Body of pancreas (tissue), 4 donors: ENCODE measurements around the gene NIPA2. TPM values are rescaled to one million over a fixed set of nuclear protein-coding genes. Genes with fewer than 3 reads are reported as not detected.

Experiments
- ATAC-seq: fragments of 150-250 bp; one replicate; pipeline ENCODE4 v1.9.1; 2016
- DNase-seq, 4 donors: peaks; one replicate each; pipeline ENCODE4 v3.0.0-alpha.2; 2019
- H3K27ac ChIP-seq, 4 donors: fragments of 200-600 bp; sonication (generic); 1 replicate in 3 of 4; 2 replicates in 1 of 4; pipeline versions ENCODE4 v1.5.1 to v1.6.1; 2016 to 2019; ENCODE audit warnings: mild to moderate bottlenecking in 1 of 4, mixed read lengths in 1 of 4, moderate library complexity in 1 of 4
- H3K27me3 ChIP-seq, 2 donors: fragments of 200-600 bp; sonication (generic); one replicate each; pipeline ENCODE4 v1.6.0; 2016; ENCODE audit warnings: mild to moderate bottlenecking in 1 of 2
- H3K36me3 ChIP-seq, 2 donors: fragments of 200-600 bp; sonication (generic); replicated peaks in 1 of 2; 2 replicates each; pipeline ENCODE4 v1.5.1; 2016; ENCODE audit warnings: low read depth in 2 of 2; ENCODE audit not compliant: insufficient read depth in 1 of 2
- H3K4me1 ChIP-seq: fragments of 200-600 bp; sonication (generic); one replicate; pipeline ENCODE4 v1.6.0; 2016
- H3K4me3 ChIP-seq, 2 donors: fragments of 200-600 bp; sonication (generic); 1 replicate in 1 of 2; 2 replicates in 1 of 2; pipeline ENCODE4 v1.5.1; 2016 to 2019
- H3K9me3 ChIP-seq, 3 donors: fragments of 200-600 bp; sonication (generic); 1 replicate in 2 of 3; 2 replicates in 1 of 3; pipeline ENCODE4 v1.5.1; 2016
- CTCF ChIP-seq, 7 experiments: fragments of 450-650 bp in 4 of 7; fragments of 200-600 bp in 3 of 7; sonication (generic) in 3 of 7; IDR thresholded peaks; one replicate each; pipeline ENCODE4 v1.5.1; 2016 to 2019; ENCODE audit warnings: antibody characterized with exemption in 7 of 7
- POLR2A ChIP-seq, 3 donors: fragments of 450-650 bp; IDR thresholded peaks; one replicate each; pipeline ENCODE4 v1.6.1; 2016; ENCODE audit warnings: antibody characterized with exemption in 3 of 3, mild to moderate bottlenecking in 2 of 3
- WGBS, 2 donors: methylation state at CpG; one replicate each; pipeline ENCODE4 v1.1.5; 2017; 5-methylcytosine and 5-hydroxymethylcytosine counted together
- intact Hi-C: fragments of 100-400 bp; cut with DNase I; formaldehyde crosslinking; loops from one replicate; pipeline ENCODE4 v1.15.1; 2023
- total RNA-seq, 2 donors: library from RNA; depleted of rRNA; stranded (reverse); fragments of >200 nt; gene quantifications; one replicate each; pipeline ENCODE4 v1.1.0, GENCODE V29; 2016

The NIPA2 gene
- total RNA-seq, result 10 to 100 TPM; 21.8 to 37.2 TPM

DNA sequence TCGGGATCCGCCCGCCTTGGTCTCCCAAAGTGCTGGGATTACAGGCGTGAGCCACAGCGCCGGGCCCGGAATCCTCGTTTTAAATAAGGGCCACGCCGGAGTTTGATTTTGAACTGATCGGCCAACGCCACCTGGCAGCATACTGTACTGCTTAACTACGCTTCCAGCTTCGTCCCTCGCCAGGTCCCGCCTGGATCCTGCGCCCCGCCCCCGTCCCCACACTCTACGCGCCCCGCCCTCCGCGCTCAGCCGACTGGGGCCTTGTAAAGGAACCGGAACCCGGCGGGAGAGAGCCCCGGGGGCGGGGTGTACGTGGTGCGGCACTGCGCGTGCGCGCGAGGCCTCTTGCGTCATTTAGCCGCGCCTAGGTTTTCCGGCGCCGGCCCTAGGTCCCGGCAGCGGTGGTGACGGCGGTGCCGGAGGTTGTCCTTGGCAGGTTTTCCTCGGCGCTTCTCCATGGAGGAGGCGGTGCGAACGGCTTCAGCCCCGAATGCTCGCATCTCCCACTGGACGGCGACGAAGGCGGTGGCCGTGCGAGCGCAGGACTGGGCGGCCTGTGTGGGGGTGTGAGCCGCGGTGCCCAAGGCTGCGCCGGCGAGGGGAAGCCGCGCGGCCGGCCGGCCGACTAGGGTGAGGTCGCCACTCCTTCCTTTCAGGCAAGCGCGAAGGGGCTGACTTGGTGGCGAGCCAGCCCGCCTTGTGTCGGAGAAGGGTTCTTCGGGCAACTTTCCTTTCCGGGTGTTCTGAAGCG is at the start of gene NIPA2:
NIPA2 (plus strand) TSS at position 375 of the 751 bp plus-strand sequence. CDS start 13,066 bp downstream, outside the sequence.
- Histone ChIP-seq H3K4me3 (peak within 1 kb of the TSS; percentile 27 to 64), H3K4me1 (peaks cover 19% of the 10 kb centered on the region), H3K27ac (peak within 1 kb of the TSS; percentile 86 to 96 (median 95)), H3K9me3 (no peaks in the 10 kb centered on the region), H3K27me3 (no peaks in the 10 kb centered on the region), H3K36me3 (no peaks in the 10 kb centered on the region)
- TF ChIP-seq POLR2A (IDR thresholded peaks at IDR 0.05), result peak; percentile 93 to 96 (median 95)
- peak in 3 of 7 experiments; percentile 24 to 33 (median 25) for TF ChIP-seq CTCF (IDR thresholded peaks at IDR 0.05)
- peak; percentile 98 to 99 (median 99) for DNase-seq
- intact Hi-C loops, result no loop called here
- peak; percentile 98 for ATAC-seq
- 0% methylated on average over 9 to 74 of the region's 83 CpGs for WGBS, 2 donors

DNA sequence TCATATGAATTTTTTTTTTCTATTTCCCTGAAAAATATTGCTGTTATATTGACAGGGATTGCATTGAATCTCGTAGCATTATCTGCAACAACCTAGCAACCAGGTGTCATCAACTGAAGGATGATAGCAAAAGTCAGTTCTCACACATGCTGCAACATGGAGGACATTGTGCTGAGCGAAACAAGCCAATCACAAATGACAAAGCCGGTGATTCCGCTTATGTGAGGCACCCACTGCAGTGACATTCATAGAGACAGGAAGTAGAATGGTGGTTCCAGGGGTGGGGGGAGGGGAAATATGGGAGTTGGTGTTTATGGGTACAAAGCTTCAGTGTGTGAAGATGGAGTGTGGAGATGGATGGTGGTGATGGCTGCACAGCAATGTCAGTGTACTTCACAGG is 44.4 kb upstream of the NIPA2 start:
- WGBS, 2 donors, result 94 to 96% methylated on average over 4 of the region's 4 CpGs
- TF ChIP-seq POLR2A (IDR thresholded peaks at IDR 0.05) (no peak), CTCF (IDR thresholded peaks at IDR 0.05) (no peak)
- Histone ChIP-seq H3K27ac (no peak overlapping the region), H3K9me3 (no peaks in the 10 kb centered on the region), H3K36me3 (no peaks in the 10 kb centered on the region), H3K4me1 (no peaks in the 10 kb centered on the region), H3K4me3 (no peak overlapping the region), H3K27me3 (no peaks in the 10 kb centered on the region)
- ATAC-seq (no peak), DNase-seq (no peak)
- intact Hi-C loops, result no loop called here

- Histone ChIP-seq H3K36me3 (no peaks in the 10 kb centered on the region), H3K9me3 (no peaks in the 10 kb centered on the region), H3K27me3 (no peaks in the 10 kb centered on the region), H3K4me3 (no peak overlapping the region), H3K27ac (no peak overlapping the region), H3K4me1 (no peaks in the 10 kb centered on the region)
- ATAC-seq (no peak), DNase-seq (no peak)
- 95% methylated on average over 17 of the region's 17 CpGs for WGBS, 2 donors
- intact Hi-C loops, result no loop called here
- TF ChIP-seq POLR2A (IDR thresholded peaks at IDR 0.05), result no peak
- TF ChIP-seq CTCF (IDR thresholded peaks at IDR 0.05), result no peak
These were observed 43.8 kb upstream of the NIPA2 start for GRCh38 chr15:22794621-22795167.

DNA sequence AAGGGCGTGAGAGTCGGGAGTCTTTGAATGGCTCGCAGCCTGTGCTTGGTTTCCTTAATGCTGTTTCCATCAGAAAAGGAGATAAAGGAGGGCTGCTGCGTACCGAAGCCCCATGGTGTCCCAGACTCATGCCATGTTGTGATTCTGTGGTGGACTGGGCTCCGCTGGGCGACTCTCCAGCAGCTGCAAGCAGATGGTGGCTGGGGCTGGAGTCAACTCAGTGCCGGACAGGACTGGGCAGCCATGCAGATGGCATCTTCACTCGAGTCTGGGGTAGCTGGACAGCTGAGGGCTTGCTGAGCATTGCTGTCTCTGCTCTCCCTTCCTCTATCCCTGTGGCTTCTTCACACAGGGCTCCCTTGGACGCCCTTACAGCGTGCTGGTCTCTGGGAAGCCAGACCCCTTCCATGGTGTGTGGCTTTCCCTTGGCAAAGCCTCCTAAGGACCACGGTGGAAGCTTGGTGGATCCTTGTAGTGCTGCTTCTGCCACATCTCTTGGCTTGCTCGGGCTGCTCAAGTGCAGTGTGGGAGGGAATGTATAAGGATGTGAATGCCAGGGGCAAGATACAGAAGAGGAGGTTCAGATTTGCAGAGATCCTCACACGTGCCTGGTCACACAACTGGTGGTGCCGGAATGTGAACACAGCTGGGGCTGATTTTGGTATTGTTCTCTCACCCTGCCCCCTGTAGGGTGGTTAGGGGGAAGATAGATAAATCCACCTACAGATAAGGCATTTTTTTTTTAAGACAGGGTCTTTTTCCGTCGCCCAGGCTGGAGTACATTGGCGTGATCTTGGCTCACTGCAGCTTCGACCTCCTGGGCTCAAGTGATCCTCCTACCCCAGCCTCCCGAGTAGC is 43.0 kb upstream of the NIPA2 start:
- WGBS, 2 donors, result 95% methylated on average over 18 to 20 of the region's 20 CpGs
- Histone ChIP-seq H3K9me3 (no peaks in the 10 kb centered on the region), H3K4me3 (no peak overlapping the region), H3K27me3 (no peaks in the 10 kb centered on the region), H3K27ac (no peak overlapping the region), H3K36me3 (no peaks in the 10 kb centered on the region), H3K4me1 (no peaks in the 10 kb centered on the region)
- intact Hi-C loops, result no loop called here
- no peak for DNase-seq
- TF ChIP-seq CTCF (IDR thresholded peaks at IDR 0.05) (no peak), POLR2A (IDR thresholded peaks at IDR 0.05) (no peak)
- ATAC-seq, result no peak
